Epithelial cell of proximal tubule (primary cell): ENCODE results near the gene NAA30. TPM values are rescaled to one million over a fixed set of nuclear protein-coding genes. Genes with fewer than 3 reads are reported as not detected.
"Not testable (repeated sequence)": the region's sequence is repeated elsewhere in the genome, so short reads cannot be mapped to it uniquely, and the experiment has no call there.

Experiments
- DNase-seq: peaks from one replicate; pipeline ENCODE4 v3.0.0-alpha.2; 2011; ENCODE audit warnings: low read depth
- H3K4me3 ChIP-seq: 2 replicates; pipeline ENCODE4 v1.5.1; 2011; ENCODE audit warnings: low read depth, mild to moderate bottlenecking, low read length
- CTCF ChIP-seq: conservative IDR thresholded peaks from 2 replicates; pipeline ENCODE4 v1.5.1; 2012; ENCODE audit warnings: low read depth, mild to moderate bottlenecking, low read length
- total RNA-seq: library from RNA; depleted of rRNA; stranded (reverse); fragments of >200 nt; gene quantifications from 2 replicates; pipeline ENCODE4 v1.2.3, GENCODE V29; 2015

NAA30 gene
- total RNA-seq, 1 donor from 2014 or later, result 14.9 TPM

- TF ChIP-seq CTCF, result no peak
- no peak for DNase-seq
- H3K4me3 ChIP-seq, result no peak overlapping the region
Measured at GRCh38 chr14:57362361-57362760, 28.0 kb upstream of the NAA30 start.

- DNase-seq, result no peak
- TF ChIP-seq CTCF, result no peak
Measured at GRCh38 chr14:57364659-57365450, 25.5 kb upstream of the NAA30 start.

GRCh38 chr14:57370187-57370586 lies 20.2 kb upstream of the NAA30 start:
- H3K4me3 ChIP-seq, DNase-seq: not testable (repeated sequence)

More at GRCh38 chr14:57364659-57365450, 25.5 kb upstream of the NAA30 start:
- no peak overlapping the region for H3K4me3 ChIP-seq

- DNase-seq, result no peak
- TF ChIP-seq CTCF, result no peak
- H3K4me3 ChIP-seq, result no peak overlapping the region
Measured at GRCh38 chr14:57371013-57371412, 19.4 kb upstream of the NAA30 start.

- no peak for TF ChIP-seq CTCF
- no peak for DNase-seq
- no peak overlapping the region for H3K4me3 ChIP-seq
Measured at GRCh38 chr14:57375156-57375555, 15.2 kb upstream of the NAA30 start.

GRCh38 chr14:57378661-57379060 lies 11.7 kb upstream of the NAA30 start:
- TF ChIP-seq CTCF, result no peak
- no peak overlapping the region for H3K4me3 ChIP-seq
- DNase-seq, result no peak

- no peak for TF ChIP-seq CTCF
- no peak for DNase-seq
- H3K4me3 ChIP-seq, result no peak overlapping the region
Measured at GRCh38 chr14:57380935-57381334, 9.5 kb upstream of the NAA30 start.
